Smooth muscle cell of the umbilical artery (primary cell): Measurements from ENCODE around the gene GGTA1. TPM values are rescaled to one million over a fixed set of nuclear protein-coding genes. Genes with fewer than 3 reads are reported as not detected.

Experiments
- total RNA-seq: library from RNA; depleted of rRNA; stranded (reverse); fragments of >200 nt; gene quantifications from 2 replicates; pipeline ENCODE4 v1.2.3, GENCODE V29; 2014

Gene GGTA1
- not detected in 2 replicates for total RNA-seq

DNA sequence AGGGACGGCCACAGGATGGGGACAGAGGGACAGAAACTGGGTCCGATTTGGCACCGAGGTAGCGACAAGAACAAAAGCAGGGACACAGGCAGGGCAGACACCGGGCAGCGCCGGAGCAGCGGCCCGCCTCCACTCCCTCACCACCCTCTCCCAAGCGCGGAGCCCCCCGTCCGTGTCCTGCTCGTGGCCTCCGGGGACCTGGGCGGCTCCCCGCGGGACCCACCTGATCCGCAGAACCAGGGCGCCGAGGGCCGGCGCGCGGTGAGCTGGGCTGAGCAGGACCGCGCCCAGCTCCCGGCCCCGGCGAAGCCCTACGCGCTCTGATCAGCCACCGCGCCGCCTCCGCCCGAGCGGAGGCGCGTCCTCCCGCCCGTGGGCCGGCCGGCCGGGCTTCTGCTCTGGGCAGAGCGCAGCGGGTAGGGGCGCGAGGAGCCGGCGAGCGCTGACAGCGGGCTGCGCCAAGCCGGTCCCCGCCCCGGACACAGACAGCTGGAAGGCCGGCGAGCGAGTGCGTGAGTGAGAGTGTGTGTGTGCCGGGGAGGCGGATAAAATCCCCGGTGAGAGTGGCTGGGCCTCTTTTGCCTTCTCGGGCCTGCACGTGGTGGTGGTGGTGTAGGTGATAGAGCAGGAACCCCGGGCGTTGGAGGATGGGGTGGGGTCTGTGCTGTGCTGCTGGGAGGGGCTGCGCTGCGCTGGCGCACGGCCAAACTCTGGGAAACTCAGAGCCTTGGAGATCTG is at the start of gene GGTA1:
GGTA1 (minus strand) TSS at position 418 of the 738 bp plus-strand sequence. CDS start 31,922 bp downstream, outside the sequence.

Other genes with a start within 250 kb of the GGTA1 start
- gene GSN, start 231.7 kb downstream of the GGTA1 start, total RNA-seq: 316 and 509 TPM in 2 replicates
- gene STOM, start 129.6 kb downstream of the GGTA1 start, total RNA-seq: 32.8 and 64.1 TPM in 2 replicates
- gene DAB2IP, start 151.8 kb upstream of the GGTA1 start, total RNA-seq: 8.3 and 20.1 TPM in 2 replicates